GM18526 (cell line): ENCODE data around the gene IGFBP6.

Source experiments
- POLR2A ChIP-seq: IDR thresholded peaks from 3 replicates; pipeline ENCODE4 v1.6.1; 2011; ENCODE audit not compliant: insufficient read length; ENCODE audit errors: extremely low read depth

Gene IGFBP6

DNA sequence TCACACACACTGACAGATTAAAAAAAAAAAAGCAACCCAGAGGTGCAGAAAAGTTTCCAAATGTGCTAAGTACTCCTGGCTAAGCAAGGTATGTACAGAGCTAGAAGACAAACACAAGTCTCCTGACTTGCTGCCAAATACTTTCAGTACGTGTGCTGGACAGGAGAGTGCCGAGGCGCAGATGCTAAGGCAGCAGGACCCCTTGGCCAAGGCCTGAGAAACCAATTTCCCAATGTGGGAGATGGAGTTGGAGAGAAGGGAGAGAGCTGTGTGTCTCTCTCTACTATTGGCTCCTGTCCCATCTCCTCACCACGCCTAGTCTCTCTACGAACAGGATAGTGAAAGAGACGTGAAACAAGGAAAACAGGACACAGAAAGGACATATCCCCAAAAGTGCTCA is 23.6 kb upstream of the IGFBP6 start:
- TF ChIP-seq POLR2A = no peak

DNA sequence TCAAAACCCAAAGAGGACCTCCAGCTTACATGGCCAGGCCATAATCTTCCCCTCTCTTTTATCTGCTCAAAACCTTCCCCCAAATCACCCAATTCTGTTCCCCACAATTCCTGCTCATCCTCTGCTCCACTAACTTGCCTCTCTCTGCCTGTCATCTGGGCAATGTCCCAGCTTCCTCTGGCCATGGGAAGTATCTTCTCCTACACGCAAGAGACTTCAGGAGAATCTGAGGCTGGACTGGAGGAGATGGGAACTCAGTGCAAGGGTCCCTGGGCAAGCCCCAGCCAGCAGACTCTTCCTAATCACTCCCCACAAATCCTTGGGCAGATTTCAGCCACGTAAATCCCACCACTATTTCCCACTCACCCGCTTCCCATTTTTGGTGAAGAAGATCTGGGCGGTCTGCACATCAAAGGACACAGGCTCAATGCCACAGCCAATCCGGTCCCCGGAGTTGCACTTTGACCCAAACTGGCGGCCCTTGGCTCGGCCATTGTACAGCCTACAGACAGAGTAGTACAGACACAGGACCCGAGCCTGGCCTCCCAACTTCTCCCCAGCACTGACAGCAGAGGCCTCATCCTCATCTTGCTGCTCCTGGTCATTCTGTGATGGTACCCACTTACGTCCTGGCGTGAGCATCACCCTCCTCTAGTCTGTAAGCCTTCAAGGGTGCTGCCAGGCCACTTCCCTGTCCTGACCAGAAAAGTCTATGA is 23.0 kb upstream of the IGFBP6 start:
- TF ChIP-seq POLR2A = no peak

GRCh38 chr12:53074999-53075370 is 22.5 kb upstream of the IGFBP6 start:
- no peak for TF ChIP-seq POLR2A

DNA sequence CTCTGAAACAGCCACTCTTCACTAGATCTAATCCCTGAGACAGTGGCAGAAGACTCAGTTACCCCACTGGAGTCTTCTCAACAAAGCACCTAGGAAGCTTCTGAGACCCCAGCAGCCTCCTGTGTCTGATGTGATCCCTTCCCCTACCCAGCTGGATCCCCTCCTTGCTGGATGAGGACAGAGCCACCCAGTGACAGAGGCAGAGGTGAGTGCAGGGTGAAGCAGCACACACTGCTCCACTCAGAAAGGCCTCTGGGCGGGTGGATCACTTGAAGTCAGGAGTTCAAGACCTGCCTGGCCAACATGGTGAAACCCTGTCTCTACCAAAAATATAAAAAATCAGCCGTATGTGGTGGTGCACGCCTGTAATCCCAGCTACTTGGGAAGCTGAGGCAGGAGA is 21.0 kb upstream of the IGFBP6 start:
- no peak for TF ChIP-seq POLR2A

- no peak for TF ChIP-seq POLR2A
Observed at GRCh38 chr12:53077030-53077429, 20.4 kb upstream of the IGFBP6 start.

DNA sequence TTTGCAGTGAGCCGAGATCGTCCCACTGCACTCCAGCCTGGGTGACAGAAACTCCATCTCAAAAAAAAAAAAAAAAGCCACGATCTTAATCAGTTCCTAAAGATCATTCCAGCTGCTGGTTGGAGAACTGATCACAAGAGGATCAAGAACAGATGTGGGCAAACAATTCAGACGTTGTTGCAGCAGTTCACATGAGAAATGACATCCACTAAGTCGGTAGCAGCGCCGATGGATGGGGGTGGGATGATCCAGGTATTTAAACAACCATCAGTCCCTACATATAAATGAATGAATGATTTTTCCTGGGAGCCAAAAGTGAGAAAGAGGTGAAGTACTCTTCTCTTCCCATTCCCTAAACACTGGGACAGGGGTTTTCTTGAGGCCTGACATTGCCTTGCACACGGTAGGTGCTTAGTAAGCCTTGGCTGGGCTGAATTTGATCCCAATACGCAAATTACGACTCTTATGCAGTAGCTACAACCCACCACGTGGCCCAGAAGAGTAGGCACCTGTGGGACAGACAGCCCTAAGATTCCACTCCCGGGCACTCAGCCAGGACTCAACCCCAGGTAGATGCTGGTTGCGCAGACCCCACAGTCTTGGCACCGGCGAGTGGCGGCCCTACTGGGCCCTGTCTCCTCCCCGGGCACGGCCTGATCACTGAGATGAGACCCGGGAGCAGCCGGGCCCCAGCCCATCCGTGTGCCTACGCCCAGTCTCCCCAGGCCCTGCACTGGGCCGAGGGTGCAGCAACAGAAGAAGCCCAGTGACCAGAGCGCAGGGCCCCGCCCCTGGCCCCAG is 18.8 kb upstream of the IGFBP6 start:
- no peak for TF ChIP-seq POLR2A

DNA sequence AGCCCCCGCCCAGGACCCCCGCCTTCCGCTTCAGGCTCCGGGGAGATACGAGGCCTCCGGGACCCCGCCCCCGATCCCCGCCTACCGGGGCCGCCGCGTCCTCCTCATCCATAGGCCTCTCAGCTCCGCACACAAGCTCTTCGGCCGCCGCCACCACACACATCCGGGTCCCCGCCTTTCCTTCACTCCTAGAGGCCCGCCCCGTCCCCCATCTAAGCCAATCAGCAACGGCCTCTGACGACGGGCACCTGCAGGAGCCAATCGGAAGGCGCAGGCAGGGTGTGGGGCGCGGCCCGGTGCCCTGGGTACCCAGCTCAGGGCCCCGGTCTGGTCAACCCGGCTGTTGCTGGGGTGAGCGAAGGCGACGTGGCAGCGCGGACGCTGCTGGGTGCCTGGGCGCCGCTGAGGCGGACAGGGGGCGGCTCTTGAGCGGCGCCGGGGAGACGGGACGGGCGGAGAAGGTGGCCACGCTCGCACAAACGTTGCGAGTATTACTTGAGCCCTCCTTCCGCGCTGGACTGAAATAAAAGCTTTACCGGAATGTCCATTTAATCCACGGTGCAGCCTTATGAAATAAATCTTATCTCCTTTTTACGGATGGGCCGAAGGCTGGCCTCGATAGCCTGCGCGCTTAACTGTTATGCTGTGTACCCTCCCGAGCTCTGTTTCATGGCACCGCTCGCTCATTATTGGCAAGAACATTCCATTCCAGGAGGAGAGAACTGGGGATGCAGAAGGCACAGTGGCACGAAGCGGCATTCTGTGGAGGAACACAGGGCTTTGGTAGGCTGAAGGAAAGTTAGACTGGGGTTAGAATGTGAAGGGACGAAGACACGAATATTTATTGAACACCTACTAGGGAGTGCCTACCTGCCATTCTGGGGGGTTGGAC is 18.0 kb upstream of the IGFBP6 start, which contains the start of gene SPRYD3:
TSS of gene SPRYD3 (minus strand) at position 165 of the 892 bp plus-strand sequence. CDS start at position 108, 57 bp downstream.
- peak; percentile 95 for TF ChIP-seq POLR2A

GRCh38 chr12:53082637-53083175 is 14.8 kb upstream of the IGFBP6 start:
- TF ChIP-seq POLR2A = no peak

DNA sequence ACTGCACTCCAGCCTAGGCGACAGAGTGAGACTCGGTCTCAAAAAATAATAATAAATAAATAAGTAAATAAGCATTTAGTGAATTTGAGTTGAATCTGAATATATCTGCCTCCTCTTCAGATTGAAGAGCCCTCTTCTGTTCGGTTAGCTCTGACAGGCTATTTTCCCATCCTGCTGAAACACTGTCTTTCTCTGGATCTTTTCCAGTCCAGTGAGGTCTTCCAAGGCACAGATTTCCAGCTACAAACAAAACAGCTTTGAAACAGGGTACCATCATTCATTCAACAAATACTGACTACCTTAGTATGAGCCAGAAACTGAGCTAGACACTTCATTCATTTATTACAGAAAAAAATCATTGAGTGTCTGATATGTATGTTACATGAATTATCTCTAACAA is 11.1 kb upstream of the IGFBP6 start:
- TF ChIP-seq POLR2A = no peak

DNA sequence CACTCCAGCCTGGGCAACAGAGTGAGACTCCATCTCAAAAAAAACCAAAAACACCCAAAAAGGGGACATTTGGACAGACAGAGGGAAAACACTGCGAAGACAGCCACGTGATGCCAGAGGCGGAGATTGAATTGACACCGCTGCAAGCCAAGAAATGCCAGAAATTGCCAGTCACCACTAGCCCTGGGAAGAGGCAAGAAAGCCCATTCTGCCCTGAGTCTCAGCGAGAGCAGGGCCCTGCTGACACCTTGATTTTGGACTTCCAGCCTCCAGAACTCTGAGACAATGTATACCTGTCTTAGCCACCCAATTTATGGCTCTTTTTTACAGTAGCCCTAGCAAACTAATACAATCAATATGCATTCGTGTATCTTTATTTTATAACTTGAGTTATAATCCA is 7.4 kb upstream of the IGFBP6 start:
- no peak for TF ChIP-seq POLR2A

DNA sequence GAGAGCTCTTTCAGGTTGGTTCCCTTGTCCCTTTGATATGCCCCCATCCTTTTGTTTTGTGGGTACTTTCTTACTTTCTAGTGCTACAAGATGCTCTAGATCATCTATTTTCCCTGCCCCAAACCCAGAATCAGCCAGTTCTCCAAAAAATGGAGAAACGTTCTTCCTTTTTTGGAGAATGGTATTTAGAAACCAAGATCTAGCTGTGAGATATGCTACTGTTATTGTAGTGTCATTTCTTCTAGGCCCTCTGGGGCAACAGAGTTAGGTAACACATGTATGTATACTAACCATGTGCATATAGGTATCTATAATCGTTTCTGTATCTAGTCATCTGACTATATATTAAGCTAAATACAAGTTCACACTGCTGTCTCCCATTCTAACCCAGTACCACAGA is 6.9 kb upstream of the IGFBP6 start:
- no peak for TF ChIP-seq POLR2A

GRCh38 chr12:53091756-53092155 is 5.7 kb upstream of the IGFBP6 start:
- no peak for TF ChIP-seq POLR2A

- TF ChIP-seq POLR2A = no peak
Observed at GRCh38 chr12:53093777-53094393, 3.6 kb upstream of the IGFBP6 start.

GRCh38 chr12:53094394-53094787 is 3.1 kb upstream of the IGFBP6 start:
- TF ChIP-seq POLR2A = no peak
